Stimulated activated CD4-positive, alpha-beta T cell treated with anti-CD3 and anti-CD28 coated beads, Interleukin-4, amount 100 ng/mL, for 24 hours (primary cell): ENCODE results near the gene ITPKB.

ENCODE experiments used
- DNase-seq: peaks from one replicate; pipeline ENCODE4 v3.0.0-alpha.2; 2020

The ITPKB gene

GRCh38 chr1:226598455-226598849, 140.6 kb downstream of the ITPKB start:
- DNase-seq = no peak

GRCh38 chr1:226597616-226598454, 141.2 kb downstream of the ITPKB start:
- DNase-seq = no peak

DNA sequence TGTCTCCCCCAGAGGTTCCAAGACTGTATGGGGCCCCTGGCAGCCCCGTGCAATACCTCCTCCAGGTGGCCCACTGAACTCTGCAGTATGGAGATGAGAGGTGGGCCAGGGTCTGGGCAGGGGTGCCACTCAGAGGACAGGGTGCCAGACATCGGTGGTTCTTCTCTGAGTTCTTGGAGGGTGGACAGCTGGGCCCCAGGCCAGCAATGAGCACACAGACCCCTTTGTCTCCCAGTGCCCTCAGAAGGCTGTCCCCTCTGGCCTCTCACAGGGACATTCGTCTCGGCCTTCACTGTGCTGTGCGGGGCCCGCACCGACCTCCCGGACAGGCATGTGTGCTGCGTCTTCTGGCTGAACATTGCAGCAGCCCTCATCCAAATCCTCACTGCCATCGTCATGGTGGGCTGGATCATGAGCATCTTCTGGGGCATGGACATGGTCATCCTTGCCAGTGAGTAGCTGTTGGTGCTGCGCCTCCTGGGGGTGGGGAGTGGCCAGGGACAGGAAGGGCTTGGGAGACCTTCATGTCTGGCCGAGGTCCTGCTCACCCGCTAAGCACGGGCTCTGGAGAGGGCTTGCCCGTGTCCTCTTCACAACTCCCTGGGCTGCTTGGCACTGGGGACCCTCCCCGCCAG, 142.4 kb downstream of the ITPKB start:
- no peak for DNase-seq

- no peak for DNase-seq
These were observed 145.5 kb downstream of the ITPKB start for GRCh38 chr1:226593541-226593940.

- DNase-seq = no peak
These were observed 148.5 kb downstream of the ITPKB start for GRCh38 chr1:226590614-226591013.

GRCh38 chr1:226589008-226589733, 149.9 kb downstream of the ITPKB start:
- DNase-seq = no peak

- no peak for DNase-seq
These were observed 150.6 kb downstream of the ITPKB start for GRCh38 chr1:226588484-226588883.

GRCh38 chr1:226586650-226587422, 152.2 kb downstream of the ITPKB start:
- no peak for DNase-seq

DNA sequence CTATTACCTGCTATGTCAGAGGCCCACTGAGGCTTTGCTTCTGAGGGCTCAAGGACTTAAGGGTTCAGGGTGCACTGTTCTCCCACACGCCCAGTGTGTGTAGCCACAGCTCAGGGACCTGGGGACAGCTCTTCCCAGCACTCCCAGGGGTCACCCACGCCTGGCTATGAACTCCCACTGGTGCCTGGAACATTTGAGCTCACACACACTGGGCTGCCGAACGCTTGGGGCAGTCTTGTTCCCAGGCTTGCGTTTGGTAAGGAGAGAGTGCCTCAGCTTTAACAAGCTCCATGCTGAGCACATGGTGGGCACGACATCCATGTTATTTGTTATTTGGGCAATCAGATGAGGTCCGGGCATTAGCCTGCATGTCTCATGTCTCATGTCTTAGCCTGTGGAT, 153.0 kb downstream of the ITPKB start:
- no peak for DNase-seq

GRCh38 chr1:226584164-226584563, 154.9 kb downstream of the ITPKB start:
- DNase-seq = no peak

DNA sequence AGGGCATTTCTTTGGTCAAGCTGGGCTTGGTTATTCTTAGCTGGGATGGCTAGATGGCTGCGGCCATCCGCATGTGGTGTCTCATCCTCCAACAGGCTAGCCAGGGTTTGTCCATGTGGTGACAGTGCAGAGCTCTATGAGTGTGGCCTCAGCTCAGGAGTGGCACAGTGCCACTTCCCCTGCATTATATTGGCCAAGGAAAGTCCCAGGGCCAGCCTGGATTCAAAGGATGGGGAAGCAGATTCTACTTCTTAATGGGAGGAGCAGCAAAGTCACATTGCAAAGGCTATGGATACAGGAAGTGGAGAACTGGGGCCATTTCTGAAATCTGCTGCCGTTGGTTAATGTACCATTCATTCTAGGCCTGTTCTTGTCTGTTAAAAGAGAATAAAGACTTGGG, 156.1 kb downstream of the ITPKB start:
- no peak for DNase-seq
